AG04449 (cell line): ENCODE measurements around the gene ISG20L2.

Experiments used
- CTCF ChIA-PET: fragments of 350-600 bp; formaldehyde crosslinking; extraction: SDS; loops from one replicate; lab custom pipeline; 2021; ENCODE audit warnings: antibody characterized with exemption; lab: Yijun Ruan, JAX
- POLR2A ChIA-PET: fragments of 400-600, 350-600 bp; formaldehyde crosslinking; extraction: SDS; loops from one replicate; lab custom pipeline; 2020; ENCODE audit warnings: antibody characterized with exemption, inconsistent platforms; lab: Yijun Ruan, JAX
- DNase-seq: peaks from one replicate; pipeline ENCODE4 v3.0.0-alpha.2; 2010; ENCODE audit warnings: low read depth, low spot score
- H3K4me3 ChIP-seq: 2 replicates; pipeline ENCODE4 v1.5.1; 2011; ENCODE audit warnings: low read depth, mild to moderate bottlenecking, control low read depth, low read length
- CTCF ChIP-seq: IDR thresholded peaks from one replicate; pipeline ENCODE4 v1.5.1; 2011; ENCODE audit warnings: mild to moderate bottlenecking, moderate library complexity, low read length, control low read depth, inconsistent platforms; ENCODE audit not compliant: insufficient read depth; ENCODE audit errors: missing control alignments

Gene ISG20L2

GRCh38 chr1:156675210-156676113, 53.1 kb downstream of the ISG20L2 start:
- H3K4me3 ChIP-seq, result peak overlapping the region; percentile 51
- ChIA-PET POLR2A (interaction anchor here (0.9 to 2.9 kb wide), 3 partner anchors 9 to 54 kb away, joined by 3 to 14 read pairs (median 4); partner anchors contain the start of gene ISG20L2), CTCF (interaction anchor here (0.5 to 49.8 kb wide), 12 partner anchors 8 to 289 kb away, joined by 3 to 2951 read pairs (median 8); partner anchors contain the start of genes CRABP2, ISG20L2, METTL25B and NTRK1)
- DNase-seq, result no peak
- no peak for TF ChIP-seq CTCF

GRCh38 chr1:156673387-156674121, 55.0 kb downstream of the ISG20L2 start:
- CTCF ChIA-PET, result interaction anchor here (1.0 to 49.8 kb wide), 5 partner anchors 9 to 47 kb away, joined by 6 to 2951 read pairs (median 341); partner anchors contain the start of genes CRABP2, ISG20L2 and METTL25B
- TF ChIP-seq CTCF, result no peak
- POLR2A ChIA-PET, result no interaction called here
- no peak for DNase-seq
- no peak overlapping the region for H3K4me3 ChIP-seq
